ENCODE data around the gene GABRP.
"Not testable (repeated sequence)": the region's sequence is repeated elsewhere in the genome, so short reads cannot be mapped to it uniquely, and the experiment has no call there.

The GABRP gene

DNA sequence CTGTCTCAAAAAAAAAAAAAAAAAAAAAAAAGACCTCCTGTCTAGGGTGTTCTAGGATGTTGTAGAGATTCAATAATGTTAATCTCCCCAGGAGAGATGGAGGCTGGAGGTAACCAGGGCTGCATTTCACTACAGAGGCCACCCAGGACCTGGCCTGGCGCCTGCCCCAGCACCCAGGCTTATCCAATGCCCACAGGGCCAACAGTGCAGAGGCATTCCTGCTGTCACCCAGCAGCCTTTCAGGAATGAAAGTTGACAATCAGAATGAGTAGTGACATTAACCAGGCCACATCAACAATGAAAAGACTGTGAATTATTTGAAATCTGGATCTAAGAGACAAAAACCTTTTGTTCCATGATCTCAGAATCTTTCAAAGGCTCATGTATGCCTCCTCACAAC is 36.2 kb upstream of the GABRP start:
- no peak overlapping the region for H3K27ac ChIP-seq (ENCODE audit: low read length)
- H3K27me3 ChIP-seq (ENCODE audit: insufficient read depth, low read length), result peaks cover 16% of the 10 kb centered on the region; the same call in 1 of the 2 replicates
- peaks cover 17% of the 10 kb centered on the region; the same call in 1 of the 2 replicates for H3K4me1 ChIP-seq (ENCODE audit: insufficient read depth, low read length)
- no peak overlapping the region for H3K4me3 ChIP-seq (ENCODE audit: low read length)
- no peak overlapping the region for H3K9ac ChIP-seq (ENCODE audit: low read depth, low read length)
- H3K9me3 ChIP-seq (ENCODE audit: insufficient read depth, low read depth, low read length), result no peaks in the 10 kb centered on the region
- no peaks in the 10 kb centered on the region for H3K36me3 ChIP-seq (ENCODE audit: insufficient read depth, low read depth, low read length)

DNA sequence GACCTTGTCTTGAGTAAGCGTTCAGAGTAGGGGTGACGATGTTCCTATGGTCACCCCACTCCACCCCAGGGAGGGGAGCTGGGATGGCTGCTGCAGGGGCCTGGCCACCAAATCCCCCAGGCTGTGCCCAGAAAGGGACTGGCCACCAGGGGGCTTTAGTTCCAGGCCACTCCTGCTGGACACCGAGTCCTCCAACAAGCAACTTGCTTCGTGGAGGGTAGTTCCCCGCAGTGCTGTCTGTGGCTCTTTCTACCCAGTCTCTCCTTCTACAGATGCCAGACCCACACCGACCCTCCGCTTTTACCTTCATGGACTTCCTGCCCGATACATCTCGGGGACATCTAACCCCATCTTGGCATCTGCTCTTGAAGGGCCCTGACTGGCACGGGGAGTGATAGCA is 35.7 kb upstream of the GABRP start:
- Histone ChIP-seq H3K9me3 (ENCODE audit: insufficient read depth, low read depth, low read length) (no peaks in the 10 kb centered on the region), H3K4me3 (ENCODE audit: low read length) (no peak overlapping the region), H3K36me3 (ENCODE audit: insufficient read depth, low read depth, low read length) (no peaks in the 10 kb centered on the region), H3K4me1 (ENCODE audit: insufficient read depth, low read length) (peaks cover 17% of the 10 kb centered on the region; the same call in 1 of the 2 replicates), H3K27me3 (ENCODE audit: insufficient read depth, low read length) (peaks cover 16% of the 10 kb centered on the region; the same call in 1 of the 2 replicates), H3K27ac (ENCODE audit: low read length) (no peak overlapping the region), H3K9ac (ENCODE audit: low read depth, low read length) (no peak overlapping the region)

DNA sequence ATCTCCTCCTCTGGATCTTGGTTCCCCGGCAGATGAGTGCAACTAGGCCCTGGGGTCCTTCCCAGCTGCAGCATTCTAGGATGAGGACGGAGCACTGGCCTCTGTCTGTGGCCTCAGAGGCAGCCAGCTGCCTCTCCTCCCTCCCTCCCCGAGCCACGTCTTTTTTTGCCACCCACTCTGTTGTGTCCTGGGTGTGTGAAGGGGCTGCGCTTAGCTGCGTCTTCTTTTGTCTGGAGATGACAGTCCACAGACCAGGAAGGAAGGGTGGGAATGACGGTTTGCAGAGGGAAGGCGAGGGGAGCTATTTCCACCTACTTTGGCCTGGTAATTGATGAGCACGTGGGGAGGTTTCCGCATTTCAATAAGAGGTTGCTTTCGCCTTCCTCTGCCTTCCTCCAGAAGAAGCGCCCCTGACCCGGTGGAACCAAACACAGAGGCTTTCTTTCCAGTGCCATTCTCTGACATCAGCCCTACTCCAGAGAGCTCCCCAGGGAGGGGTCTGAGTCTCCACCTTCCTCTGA is 34.5 kb upstream of the GABRP start:
- H3K27me3 ChIP-seq (ENCODE audit: insufficient read depth, low read length), result peaks cover 11% of the 10 kb centered on the region; the same call in 1 of the 2 replicates
- no peak overlapping the region for H3K4me3 ChIP-seq (ENCODE audit: low read length)
- H3K9me3 ChIP-seq (ENCODE audit: insufficient read depth, low read depth, low read length), result no peaks in the 10 kb centered on the region
- no peak overlapping the region for H3K27ac ChIP-seq (ENCODE audit: low read length)
- H3K4me1 ChIP-seq (ENCODE audit: insufficient read depth, low read length), result peaks cover 17% of the 10 kb centered on the region; the same call in 1 of the 2 replicates
- no peak overlapping the region for H3K9ac ChIP-seq (ENCODE audit: low read depth, low read length)
- H3K36me3 ChIP-seq (ENCODE audit: insufficient read depth, low read depth, low read length), result no peaks in the 10 kb centered on the region

DNA sequence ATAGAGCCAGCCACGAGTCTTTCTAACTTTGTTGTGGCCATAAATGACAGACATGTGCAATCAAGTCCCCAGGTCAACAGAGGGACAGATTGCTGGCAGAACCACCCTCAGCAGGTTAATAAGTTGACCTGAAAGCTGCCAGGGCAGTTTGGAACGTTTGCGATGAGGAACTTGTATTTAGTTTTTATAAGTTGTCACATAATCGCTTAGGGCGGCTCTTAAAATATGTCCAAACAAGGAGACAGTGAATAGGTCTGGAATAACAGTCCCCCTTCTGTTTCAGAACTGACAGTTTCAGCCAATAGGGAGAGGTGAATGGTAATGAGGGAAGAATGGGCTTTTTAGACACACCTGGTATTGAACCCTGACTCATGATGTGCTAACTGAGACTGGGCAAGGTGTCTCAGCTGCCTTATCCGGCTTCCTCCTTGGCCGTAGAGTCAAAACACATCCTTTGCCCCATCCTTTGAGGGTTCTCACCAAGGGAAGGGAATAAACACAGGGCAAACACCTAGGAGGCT is 33.6 kb upstream of the GABRP start:
- H3K27me3 ChIP-seq (ENCODE audit: insufficient read depth, low read length), result peaks cover 9% of the 10 kb centered on the region; the same call in 1 of the 2 replicates
- H3K9me3 ChIP-seq (ENCODE audit: insufficient read depth, low read depth, low read length), result no peaks in the 10 kb centered on the region

DNA sequence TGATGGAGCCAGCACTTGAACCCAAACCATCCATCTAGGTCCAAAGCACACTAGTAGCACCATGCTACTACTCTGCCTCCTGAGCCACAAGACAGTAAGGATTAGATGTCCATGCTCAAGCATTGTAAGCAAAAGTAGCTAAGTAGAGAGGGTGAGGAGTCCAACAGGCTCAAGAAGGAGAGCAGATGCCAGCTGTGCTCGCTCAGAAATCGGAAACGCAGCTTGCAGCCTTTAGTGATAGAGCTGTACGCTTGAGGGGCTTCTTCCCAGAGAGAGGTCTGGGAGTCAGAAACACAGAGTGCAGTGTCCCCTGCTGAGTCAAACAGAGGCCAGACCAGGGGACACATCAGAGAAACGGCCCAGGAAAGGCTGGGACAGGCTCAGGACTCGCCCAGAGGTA is 32.7 kb upstream of the GABRP start:
- H3K36me3 ChIP-seq (ENCODE audit: insufficient read depth, low read depth, low read length), result no peaks in the 10 kb centered on the region
- H3K4me3 ChIP-seq (ENCODE audit: low read length), result no peak overlapping the region
- no peak overlapping the region for H3K27ac ChIP-seq (ENCODE audit: low read length)
- no peak overlapping the region for H3K9ac ChIP-seq (ENCODE audit: low read depth, low read length)
- no peaks in the 10 kb centered on the region for H3K9me3 ChIP-seq (ENCODE audit: insufficient read depth, low read depth, low read length)
- peaks cover 7% of the 10 kb centered on the region; the same call in 1 of the 2 replicates for H3K4me1 ChIP-seq (ENCODE audit: insufficient read depth, low read length)
- peaks cover 4% of the 10 kb centered on the region; the same call in 1 of the 2 replicates for H3K27me3 ChIP-seq (ENCODE audit: insufficient read depth, low read length)

More for the DNA sequence above, 33.6 kb upstream of the GABRP start:
- Histone ChIP-seq H3K4me1 (ENCODE audit: insufficient read depth, low read length) (peaks cover 15% of the 10 kb centered on the region; the same call in 1 of the 2 replicates), H3K27ac (ENCODE audit: low read length) (no peak overlapping the region), H3K4me3 (ENCODE audit: low read length) (no peak overlapping the region), H3K36me3 (ENCODE audit: insufficient read depth, low read depth, low read length) (no peaks in the 10 kb centered on the region), H3K9ac (ENCODE audit: low read depth, low read length) (no peak overlapping the region)

DNA sequence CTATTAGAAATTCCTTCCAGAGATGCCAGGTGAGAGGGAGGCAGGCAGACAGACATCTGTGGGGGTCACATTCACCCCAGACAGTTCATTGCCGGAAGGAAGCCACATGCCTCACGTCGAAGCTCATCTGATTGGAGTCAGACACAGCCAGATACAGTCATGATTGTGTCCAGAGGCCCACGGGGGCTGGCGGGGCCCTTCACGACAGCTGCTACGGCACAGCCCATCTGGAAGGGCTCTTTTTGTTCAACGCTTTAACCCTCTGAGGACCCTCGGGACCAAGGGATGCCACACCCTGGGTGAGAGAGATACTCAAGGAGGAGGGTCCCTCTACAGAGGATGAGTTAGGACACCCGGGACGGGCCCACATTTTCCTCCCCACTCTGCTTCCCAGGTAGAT is 31.9 kb upstream of the GABRP start:
- Histone ChIP-seq H3K9ac (ENCODE audit: low read depth, low read length) (no peak overlapping the region), H3K36me3 (ENCODE audit: insufficient read depth, low read depth, low read length) (no peaks in the 10 kb centered on the region), H3K27me3 (ENCODE audit: insufficient read depth, low read length) (peaks cover 4% of the 10 kb centered on the region; the same call in 1 of the 2 replicates), H3K4me3 (ENCODE audit: low read length) (no peak overlapping the region), H3K4me1 (ENCODE audit: insufficient read depth, low read length) (no peaks in the 10 kb centered on the region), H3K27ac (ENCODE audit: low read length) (no peak overlapping the region), H3K9me3 (ENCODE audit: insufficient read depth, low read depth, low read length) (no peaks in the 10 kb centered on the region)

DNA sequence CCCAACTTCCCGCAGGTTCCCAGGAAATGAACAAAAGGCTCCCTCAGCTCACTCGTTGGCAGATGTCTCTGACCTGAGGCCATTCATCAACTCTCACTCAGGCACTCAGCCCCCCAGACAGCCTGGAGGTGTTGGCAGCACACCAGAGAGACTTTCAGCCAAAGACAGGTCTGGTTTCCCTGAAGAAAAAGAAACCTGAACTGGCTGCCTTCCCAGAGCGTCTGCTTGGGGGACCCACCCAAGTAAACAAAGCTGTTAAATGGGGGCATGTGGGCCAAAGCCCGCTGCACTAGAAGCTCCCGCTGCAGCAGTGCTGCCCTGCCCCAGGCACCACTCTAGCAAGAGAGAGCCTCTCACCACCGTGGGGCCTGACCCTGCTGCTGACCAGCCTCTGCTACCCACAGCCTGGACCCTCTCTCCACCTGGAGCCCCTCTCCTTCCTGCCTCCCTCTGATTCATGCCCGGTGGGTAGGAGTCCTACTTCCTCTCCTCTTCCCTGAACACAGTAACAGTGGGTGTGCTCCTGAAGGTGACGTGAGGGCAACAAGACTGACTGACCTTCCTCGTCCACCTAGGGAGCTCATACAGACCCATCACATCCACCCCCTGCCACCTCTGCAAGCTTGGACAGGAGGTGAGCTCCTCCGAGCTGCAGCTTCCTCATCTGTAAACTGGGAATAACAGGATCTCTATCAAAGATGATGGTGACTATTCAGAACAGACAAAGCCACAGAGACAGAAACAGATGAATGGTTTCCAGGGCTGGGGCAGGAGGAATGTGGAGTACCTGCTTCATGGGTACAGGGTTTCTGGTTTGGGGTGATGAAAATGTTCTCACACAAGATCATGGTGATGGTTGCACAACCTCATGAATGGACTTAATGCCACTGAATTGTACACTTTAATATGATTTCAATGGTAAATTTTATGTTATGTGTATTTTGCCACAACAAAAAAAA is 31.0 kb upstream of the GABRP start:
- no peaks in the 10 kb centered on the region for H3K9me3 ChIP-seq (ENCODE audit: insufficient read depth, low read depth, low read length)
- no peaks in the 10 kb centered on the region for H3K36me3 ChIP-seq (ENCODE audit: insufficient read depth, low read depth, low read length)
- peaks cover 4% of the 10 kb centered on the region; the same call in 1 of the 2 replicates for H3K27me3 ChIP-seq (ENCODE audit: insufficient read depth, low read length)

DNA sequence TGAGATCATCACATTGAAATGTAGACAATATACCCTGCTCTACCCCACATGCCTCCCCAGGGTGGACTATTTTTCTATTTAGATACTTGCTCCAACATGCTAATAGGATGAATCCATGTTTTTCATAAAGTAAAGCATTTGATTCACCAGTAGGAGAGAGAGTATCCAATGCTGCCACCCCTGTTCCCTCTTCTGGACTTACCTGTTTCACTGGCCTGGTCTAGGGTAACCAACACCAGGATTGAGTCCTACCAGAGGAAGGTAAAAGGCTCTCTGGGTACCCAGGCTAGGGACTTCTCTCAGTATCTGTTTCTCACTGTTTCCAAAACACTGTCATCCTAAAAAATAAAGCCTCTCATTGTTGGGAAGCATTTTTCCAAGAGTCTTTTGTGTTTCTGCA is 30.2 kb upstream of the GABRP start:
- no peak overlapping the region for H3K4me3 ChIP-seq (ENCODE audit: low read length)
- H3K4me1 ChIP-seq (ENCODE audit: insufficient read depth, low read length), result peaks cover 5% of the 10 kb centered on the region
- no peaks in the 10 kb centered on the region for H3K9me3 ChIP-seq (ENCODE audit: insufficient read depth, low read depth, low read length)
- H3K9ac ChIP-seq (ENCODE audit: low read depth, low read length), result no peak overlapping the region
- H3K27me3 ChIP-seq (ENCODE audit: insufficient read depth, low read length), result peaks cover 4% of the 10 kb centered on the region; the same call in 1 of the 2 replicates
- no peak overlapping the region for H3K27ac ChIP-seq (ENCODE audit: low read length)
- H3K36me3 ChIP-seq (ENCODE audit: insufficient read depth, low read depth, low read length), result no peaks in the 10 kb centered on the region

More for the DNA sequence above, 31.0 kb upstream of the GABRP start:
- Histone ChIP-seq H3K9ac (ENCODE audit: low read depth, low read length) (no peak overlapping the region), H3K27ac (ENCODE audit: low read length) (no peak overlapping the region), H3K4me3 (ENCODE audit: low read length) (no peak overlapping the region), H3K4me1 (ENCODE audit: insufficient read depth, low read length) (peaks cover 5% of the 10 kb centered on the region)

DNA sequence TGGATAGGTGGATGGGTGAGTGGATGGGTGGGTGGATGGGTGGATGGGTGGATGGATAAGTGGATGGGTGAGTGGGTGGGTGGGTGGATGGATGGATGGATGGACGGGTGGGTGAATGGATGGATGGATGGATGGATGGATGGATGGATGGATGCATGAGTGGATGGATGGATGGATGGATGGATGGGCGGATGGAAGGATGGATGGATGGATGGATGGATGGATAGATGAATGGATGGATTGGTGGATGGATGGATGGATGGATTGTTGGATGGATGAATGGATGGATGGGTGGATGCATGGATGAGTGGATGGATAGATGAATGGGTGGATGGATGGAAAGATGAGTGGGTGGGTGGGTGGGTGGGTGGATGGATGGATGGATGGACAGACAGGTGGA is 29.0 kb upstream of the GABRP start:
- not testable (repeated sequence) for H3K4me1 ChIP-seq (ENCODE audit: insufficient read depth, low read length); H3K9ac ChIP-seq (ENCODE audit: low read depth, low read length); H3K27ac ChIP-seq (ENCODE audit: low read length); H3K9me3 ChIP-seq (ENCODE audit: insufficient read depth, low read depth, low read length); H3K36me3 ChIP-seq (ENCODE audit: insufficient read depth, low read depth, low read length); H3K27me3 ChIP-seq (ENCODE audit: insufficient read depth, low read length); H3K4me3 ChIP-seq (ENCODE audit: low read length)

DNA sequence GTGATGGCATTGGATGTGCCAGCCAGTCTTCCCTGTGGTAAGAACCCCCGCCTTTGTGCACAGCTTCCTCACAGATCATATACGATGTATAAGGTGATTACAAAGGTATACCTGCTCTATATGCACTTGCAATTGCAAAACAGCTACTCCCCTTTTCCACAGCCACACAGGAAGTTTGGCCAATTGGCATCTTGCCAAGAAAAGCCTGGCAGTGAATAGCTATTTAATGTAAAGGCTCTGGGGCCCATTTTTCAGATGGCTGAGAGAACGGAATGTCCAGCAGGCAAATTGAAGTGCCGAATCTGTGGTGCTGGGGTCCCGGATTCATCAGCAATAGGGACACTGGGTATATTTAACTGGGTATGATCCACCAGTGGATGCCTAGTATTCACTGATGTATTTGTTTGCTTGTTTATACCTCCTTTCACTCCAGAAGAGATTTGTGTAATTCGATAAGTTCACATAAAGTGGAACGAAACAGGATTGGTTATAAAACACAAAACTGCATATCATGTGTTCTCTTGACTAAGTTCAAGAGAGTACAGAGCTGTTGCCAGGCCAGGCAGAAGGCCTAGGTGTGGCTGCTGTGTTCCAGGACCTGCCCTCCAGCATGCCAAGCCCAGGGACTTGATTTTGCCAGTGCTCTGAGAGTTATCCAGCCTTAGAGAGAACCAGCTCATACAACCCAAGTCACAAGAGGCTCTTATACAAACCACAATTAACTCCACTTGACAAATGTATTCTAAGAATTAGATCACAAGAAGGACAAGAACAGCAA is 27.7 kb upstream of the GABRP start:
- Histone ChIP-seq H3K36me3 (ENCODE audit: insufficient read depth, low read depth, low read length) (no peaks in the 10 kb centered on the region), H3K27ac (ENCODE audit: low read length) (no peak overlapping the region), H3K4me3 (ENCODE audit: low read length) (no peak overlapping the region), H3K9me3 (ENCODE audit: insufficient read depth, low read depth, low read length) (no peaks in the 10 kb centered on the region), H3K9ac (ENCODE audit: low read depth, low read length) (no peak overlapping the region), H3K27me3 (ENCODE audit: insufficient read depth, low read length) (no peaks in the 10 kb centered on the region), H3K4me1 (ENCODE audit: insufficient read depth, low read length) (peaks cover 5% of the 10 kb centered on the region)

DNA sequence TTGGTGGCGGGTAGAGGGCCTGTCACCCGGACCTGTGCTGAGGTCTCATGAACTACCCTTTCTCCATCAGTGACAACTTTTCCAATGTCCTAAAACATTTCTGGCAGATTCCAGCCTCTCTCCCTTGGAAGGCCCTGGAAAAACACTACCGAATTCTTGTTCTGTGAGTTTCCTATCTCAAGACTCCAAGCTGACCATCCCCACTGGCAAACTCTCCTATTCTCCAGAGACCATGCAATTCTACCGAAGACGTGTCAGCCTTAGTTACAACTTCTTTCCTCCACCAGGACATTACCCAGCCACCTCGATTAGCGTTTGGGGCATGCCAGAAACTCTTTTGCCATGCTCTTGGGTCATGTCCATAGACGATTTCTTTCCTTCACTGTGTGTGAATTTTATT is 26.8 kb upstream of the GABRP start:
- peaks cover 11% of the 10 kb centered on the region for H3K4me1 ChIP-seq (ENCODE audit: insufficient read depth, low read length)
- no peaks in the 10 kb centered on the region for H3K9me3 ChIP-seq (ENCODE audit: insufficient read depth, low read depth, low read length)
- H3K9ac ChIP-seq (ENCODE audit: low read depth, low read length), result no peak overlapping the region
- H3K36me3 ChIP-seq (ENCODE audit: insufficient read depth, low read depth, low read length), result no peaks in the 10 kb centered on the region
- H3K27ac ChIP-seq (ENCODE audit: low read length), result no peak overlapping the region
- H3K27me3 ChIP-seq (ENCODE audit: insufficient read depth, low read length), result no peaks in the 10 kb centered on the region
- H3K4me3 ChIP-seq (ENCODE audit: low read length), result no peak overlapping the region

Data from iPS-20b (cell line).